ENCODE data around the gene CEP57L1. TPM values are rescaled to one million over a fixed set of nuclear protein-coding genes. Genes with fewer than 3 reads are reported as not detected.

CEP57L1 gene
- polyA plus RNA-seq, 3 donors = 3.4 to 5.2 (median 3.9) TPM

GRCh38 chr6:109060571-109060970 is 34.7 kb upstream of the CEP57L1 start:
- Mint-ChIP-seq H3K9me3 (no peaks in the 10 kb centered on the region), H3K4me3 (no peak overlapping the region), H3K36me3 (peaks cover 0 to 3% of the 10 kb centered on the region in 2 donors), H3K27ac (no peak overlapping the region), H3K27me3 (ENCODE audit: low read depth in 3 of 3) (no peaks in the 10 kb centered on the region), H3K4me1 (peaks cover 36% of the 10 kb centered on the region)
- no peak overlapping the region for H3K27ac ChIP-seq (ENCODE audit: low read depth in 1 of 2, low read length in 2 of 2)
- H3K36me3 ChIP-seq (replicated peaks in 1 of 2; ENCODE audit: control insufficient read depth in 1 of 2, insufficient read depth in 2 of 2, low read length in 2 of 2) = no peaks in the 10 kb centered on the region
- no peak overlapping the region for H3K4me3 ChIP-seq (replicated peaks in 1 of 3; ENCODE audit: low read depth in 2 of 3, low read length in 3 of 3)
- H3K9me3 ChIP-seq (replicated peaks in 1 of 2; ENCODE audit: control insufficient read depth in 1 of 2, insufficient read depth in 1 of 2, low read length in 2 of 2) = no peaks in the 10 kb centered on the region
- H3K9ac ChIP-seq (ENCODE audit: insufficient read depth, low read length, poor library complexity, severe bottlenecking) = no peak overlapping the region
- H3K27me3 ChIP-seq (ENCODE audit: control insufficient read depth in 2 of 2, insufficient read depth in 2 of 2, low read length in 2 of 2) = no peaks in the 10 kb centered on the region
- TF ChIP-seq CTCF (IDR thresholded peaks at IDR 0.05) = no peak
- 40% methylated on average over 1 of the region's 2 CpGs for WGBS (ENCODE audit: insufficient coverage)
- no peak overlapping the region for H2AFZ ChIP-seq (ENCODE audit: insufficient read depth, low read depth, low read length, poor library complexity, severe bottlenecking)
- no peak overlapping the region for H3K4me2 ChIP-seq (replicated peaks; ENCODE audit: extremely low read depth, low read length, poor library complexity, severe bottlenecking)
- H3K4me1 ChIP-seq (ENCODE audit: control insufficient read depth in 1 of 2, insufficient read depth in 2 of 2, low read length in 2 of 2) = peaks cover 20 to 29% of the 10 kb centered on the region in 2 donors
- no peak for DNase-seq
- intact Hi-C loops (cut with micrococcal nuclease) = loop anchor here in 1 of 2 donors (10.0 kb wide), 1 partner anchor 46 kb away; no protein-coding TSS in a partner anchor
- no peaks in the 10 kb centered on the region for H3K79me2 ChIP-seq (ENCODE audit: insufficient read depth, low read length)
- no peaks in the 10 kb centered on the region for H4K20me1 ChIP-seq (ENCODE audit: insufficient read depth, low read length)

DNA sequence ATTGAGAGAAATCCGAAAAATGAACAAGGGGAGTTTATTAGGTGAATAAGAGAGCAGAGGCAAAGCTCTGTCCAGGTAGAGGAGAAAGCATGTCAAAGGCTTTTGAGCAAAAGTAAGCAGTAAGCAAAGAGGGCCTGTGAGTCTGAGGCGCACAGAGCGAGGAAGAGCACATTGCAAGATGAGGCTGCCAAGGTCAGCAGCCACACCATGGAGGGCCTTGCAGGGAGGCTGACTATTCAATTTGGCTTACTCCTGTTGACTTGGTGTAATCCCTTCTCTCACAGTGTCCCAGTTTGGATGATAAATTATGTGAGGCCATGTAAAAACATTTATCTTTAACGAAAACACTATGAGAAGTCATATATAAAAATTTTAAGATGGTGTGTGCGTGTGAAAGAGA is 33.1 kb upstream of the CEP57L1 start:
- WGBS (ENCODE audit: insufficient coverage) = 74% methylated on average over 3 of the region's 5 CpGs
- H3K36me3 Mint-ChIP-seq = peaks cover 0 to 6% of the 10 kb centered on the region in 2 donors
- peaks cover 24% of the 10 kb centered on the region for H3K4me1 Mint-ChIP-seq

More for the DNA sequence above, 33.1 kb upstream of the CEP57L1 start:
- Histone ChIP-seq H3K4me3 (replicated peaks in 1 of 3; ENCODE audit: low read depth in 2 of 3, low read length in 3 of 3) (no peak overlapping the region), H2AFZ (ENCODE audit: insufficient read depth, low read depth, low read length, poor library complexity, severe bottlenecking) (no peak overlapping the region), H3K9ac (ENCODE audit: insufficient read depth, low read length, poor library complexity, severe bottlenecking) (no peak overlapping the region), H4K20me1 (ENCODE audit: insufficient read depth, low read length) (no peaks in the 10 kb centered on the region), H3K4me1 (ENCODE audit: control insufficient read depth in 1 of 2, insufficient read depth in 2 of 2, low read length in 2 of 2) (peaks cover 16 to 21% of the 10 kb centered on the region in 2 donors), H3K79me2 (ENCODE audit: insufficient read depth, low read length) (no peaks in the 10 kb centered on the region), H3K36me3 (replicated peaks in 1 of 2; ENCODE audit: control insufficient read depth in 1 of 2, insufficient read depth in 2 of 2, low read length in 2 of 2) (no peaks in the 10 kb centered on the region), H3K4me2 (replicated peaks; ENCODE audit: extremely low read depth, low read length, poor library complexity, severe bottlenecking) (no peak overlapping the region), H3K27ac (ENCODE audit: low read depth in 1 of 2, low read length in 2 of 2) (no peak overlapping the region), H3K9me3 (replicated peaks in 1 of 2; ENCODE audit: control insufficient read depth in 1 of 2, insufficient read depth in 1 of 2, low read length in 2 of 2) (no peaks in the 10 kb centered on the region), H3K27me3 (ENCODE audit: control insufficient read depth in 2 of 2, insufficient read depth in 2 of 2, low read length in 2 of 2) (no peaks in the 10 kb centered on the region)
- H3K4me3 Mint-ChIP-seq = no peak overlapping the region
- H3K9me3 Mint-ChIP-seq = no peaks in the 10 kb centered on the region
- TF ChIP-seq CTCF (IDR thresholded peaks at IDR 0.05) = no peak
- intact Hi-C loops (cut with micrococcal nuclease) = loop anchor here in 1 of 2 donors (10.0 kb wide), 1 partner anchor 47 kb away; no protein-coding TSS in a partner anchor
- H3K27ac Mint-ChIP-seq = peak overlapping the region in 1 of 7 donors; percentile 25
- no peak for DNase-seq
- no peaks in the 10 kb centered on the region for H3K27me3 Mint-ChIP-seq (ENCODE audit: low read depth in 3 of 3)

Data from CD14-positive monocyte (primary cell).